ENCODE results near the gene ATMIN.
A peak's percentile ranks its signal among the peaks of the same experiment; 100 is the strongest.

ATMIN gene

GRCh38 chr16:81035398-81035974 is at the start of gene ATMIN:
ATMIN (plus strand) TSS chr16:81035842; CDS start chr16:81035871, 29 bp downstream.
- DNase-seq, result peak; percentile 90

DNA sequence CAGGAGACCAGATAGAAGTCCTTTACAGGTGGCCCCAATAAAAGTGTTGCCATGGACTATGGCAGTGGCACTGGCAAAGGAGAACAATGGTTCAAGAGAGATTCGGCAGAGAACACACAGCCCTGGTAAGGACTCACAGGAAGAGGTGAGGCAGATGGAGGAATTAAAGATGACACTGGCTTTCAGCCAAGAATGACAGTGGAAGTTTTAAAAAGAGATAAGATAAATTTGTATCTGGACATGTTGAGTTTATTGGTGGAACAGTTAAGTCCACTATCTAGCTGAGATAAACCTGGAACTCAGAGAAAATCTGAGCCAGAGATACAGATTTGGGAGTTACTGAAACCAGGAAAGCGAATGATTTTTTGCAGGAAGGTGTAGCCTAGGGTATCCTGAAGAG is 49.1 kb upstream of the ATMIN start:
- DNase-seq, result no peak

DNA sequence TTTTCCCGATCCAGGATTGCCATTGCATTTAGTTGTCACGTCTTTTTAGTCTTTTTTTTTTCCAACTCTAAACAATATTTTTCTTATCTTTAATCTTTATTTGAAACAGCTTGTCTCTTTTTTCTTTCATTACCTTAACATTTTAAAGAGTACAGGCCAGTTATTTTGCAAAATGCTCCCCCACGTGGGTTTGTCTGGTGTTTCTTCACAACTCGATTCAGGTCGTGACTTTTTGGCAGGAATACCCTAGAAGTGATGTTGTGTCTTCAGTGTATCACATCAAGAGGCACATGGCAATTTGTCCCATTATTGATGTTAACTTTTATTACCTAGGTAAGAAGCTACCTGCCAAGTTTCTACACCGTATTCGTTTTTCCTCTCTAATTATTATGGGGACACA is 46.9 kb upstream of the ATMIN start:
- no peak for DNase-seq

GRCh38 chr16:80989801-80990200 is 45.8 kb upstream of the ATMIN start:
- DNase-seq, result no peak

GRCh38 chr16:80990577-80990976 is 45.1 kb upstream of the ATMIN start:
- no peak for DNase-seq

DNA sequence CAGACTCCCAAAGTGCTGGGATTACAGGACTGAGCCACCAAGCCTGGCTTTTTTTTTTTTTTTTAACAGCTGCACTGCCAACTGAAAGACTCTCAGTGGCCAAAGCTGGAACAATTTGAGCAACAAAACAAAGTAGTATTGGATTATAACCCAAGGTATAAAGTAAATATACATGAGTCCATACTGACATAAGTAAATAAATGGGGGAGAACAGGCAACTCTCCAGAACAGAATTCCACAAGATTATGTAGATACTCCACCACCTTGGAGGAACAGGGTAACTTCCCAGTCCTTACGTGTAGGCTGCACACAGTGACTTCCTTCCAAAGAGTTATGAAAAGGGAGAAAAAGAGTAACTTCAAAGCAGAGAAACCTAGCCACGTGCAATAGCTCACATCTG is 44.7 kb upstream of the ATMIN start:
- no peak for DNase-seq

- DNase-seq, result no peak
These were observed 43.7 kb upstream of the ATMIN start for GRCh38 chr16:80991792-80992430.

DNA sequence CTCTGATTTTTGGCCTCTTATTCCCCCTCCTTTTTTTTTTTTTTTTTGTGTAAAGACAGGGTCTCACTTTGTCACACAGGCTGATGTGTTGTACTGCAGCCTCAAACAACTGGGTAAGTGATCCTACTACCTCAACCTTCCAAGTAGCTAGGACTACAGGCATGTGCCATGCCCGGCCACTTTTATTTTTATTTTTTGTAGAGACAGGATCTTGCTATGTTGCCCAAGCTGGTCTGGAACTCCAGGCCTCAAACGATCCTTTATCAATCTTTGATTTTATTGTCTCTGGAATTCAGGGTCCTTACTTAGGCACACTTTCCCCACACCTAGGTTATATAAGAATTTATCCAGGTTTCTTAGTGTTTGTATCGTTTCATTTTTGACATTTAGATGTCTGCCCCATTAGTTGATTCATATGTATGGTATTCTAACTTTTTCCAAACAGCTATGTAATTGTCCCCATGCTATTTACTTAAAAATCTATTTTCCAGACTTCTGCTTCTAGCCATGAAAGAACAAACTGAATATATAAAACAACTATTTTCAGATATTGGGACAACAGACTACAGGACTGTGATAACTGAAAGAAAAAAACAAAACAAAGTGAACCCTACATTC is 42.9 kb upstream of the ATMIN start:
- DNase-seq, result no peak

GRCh38 chr16:80993307-80993706 is 42.3 kb upstream of the ATMIN start:
- no peak for DNase-seq

- no peak for DNase-seq
These were observed 41.8 kb upstream of the ATMIN start for GRCh38 chr16:80993834-80994233.

DNA sequence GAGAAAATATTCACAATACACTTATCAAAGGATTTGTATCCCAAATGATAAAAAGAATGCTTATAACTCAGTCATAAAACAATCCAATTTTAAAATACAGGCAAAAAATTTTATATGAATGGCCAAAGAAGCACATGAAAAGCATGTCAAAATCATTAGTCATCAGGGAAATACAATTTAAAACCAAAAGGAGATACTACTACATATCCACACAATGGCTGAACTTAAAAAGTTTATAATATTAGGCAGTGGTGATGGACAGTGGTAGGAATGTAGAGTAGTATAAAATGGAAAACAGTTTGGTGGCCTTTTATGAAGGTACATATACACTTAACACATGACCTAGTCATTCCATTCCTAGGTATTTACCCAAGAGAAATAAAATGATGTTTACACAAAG is 41.2 kb upstream of the ATMIN start:
- no peak for DNase-seq

- DNase-seq, result no peak
These were observed 38.9 kb upstream of the ATMIN start for GRCh38 chr16:80996688-80997138.

GRCh38 chr16:80997139-80997798 is 38.4 kb upstream of the ATMIN start:
- DNase-seq, result no peak

DNA sequence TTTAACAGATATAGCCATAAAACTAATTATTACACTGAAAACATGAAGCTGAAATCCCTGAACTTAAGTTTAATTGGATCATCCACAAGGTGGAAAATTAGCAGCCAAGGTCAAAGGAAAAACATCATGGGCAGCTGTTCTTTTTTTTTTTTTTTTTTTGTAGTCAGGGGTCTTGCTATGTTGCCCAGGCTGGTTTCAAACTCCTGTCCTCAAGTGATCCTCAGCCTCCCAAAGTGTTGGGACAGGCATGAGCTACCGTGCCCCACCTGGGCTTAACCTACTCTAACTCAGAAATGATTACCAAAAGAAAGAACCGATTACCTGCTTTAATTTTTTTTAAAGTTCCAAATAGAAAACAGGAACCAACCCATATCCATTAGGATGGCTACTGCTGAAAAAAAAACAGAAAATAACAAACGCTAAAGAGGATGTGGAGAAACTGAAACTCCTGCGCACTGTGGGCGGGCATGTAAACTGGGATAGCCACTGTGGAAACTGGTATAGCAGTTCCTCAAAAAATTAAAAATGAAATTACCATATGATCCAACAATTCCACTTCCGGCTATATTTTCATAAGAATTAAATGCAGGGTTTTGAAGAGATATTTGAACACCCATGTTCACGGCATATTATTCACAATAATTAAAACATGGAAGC is 37.5 kb upstream of the ATMIN start:
- DNase-seq, result no peak

GRCh38 chr16:81000873-81001272 is 34.8 kb upstream of the ATMIN start:
- no peak for DNase-seq

GRCh38 chr16:81001330-81001729 is 34.3 kb upstream of the ATMIN start:
- no peak for DNase-seq

DNA sequence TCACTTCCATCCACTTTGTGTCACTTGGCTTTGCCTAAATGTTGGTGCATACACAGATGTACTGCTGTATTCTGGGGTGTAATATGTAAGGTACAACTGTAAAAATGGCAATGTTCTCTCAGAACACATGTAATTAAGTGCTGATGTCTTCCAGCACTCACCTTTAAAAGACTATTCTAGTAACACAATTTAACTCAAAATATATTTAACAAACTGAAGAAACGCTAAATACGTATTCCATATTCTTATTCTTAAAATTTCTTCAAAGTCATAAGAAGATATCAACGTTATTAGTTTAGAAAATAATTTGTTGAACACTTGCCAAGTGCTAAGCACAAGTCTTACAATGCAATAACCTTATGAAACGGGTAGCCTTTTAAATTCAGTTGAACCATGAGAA is 32.6 kb upstream of the ATMIN start:
- DNase-seq, result no peak

DNA sequence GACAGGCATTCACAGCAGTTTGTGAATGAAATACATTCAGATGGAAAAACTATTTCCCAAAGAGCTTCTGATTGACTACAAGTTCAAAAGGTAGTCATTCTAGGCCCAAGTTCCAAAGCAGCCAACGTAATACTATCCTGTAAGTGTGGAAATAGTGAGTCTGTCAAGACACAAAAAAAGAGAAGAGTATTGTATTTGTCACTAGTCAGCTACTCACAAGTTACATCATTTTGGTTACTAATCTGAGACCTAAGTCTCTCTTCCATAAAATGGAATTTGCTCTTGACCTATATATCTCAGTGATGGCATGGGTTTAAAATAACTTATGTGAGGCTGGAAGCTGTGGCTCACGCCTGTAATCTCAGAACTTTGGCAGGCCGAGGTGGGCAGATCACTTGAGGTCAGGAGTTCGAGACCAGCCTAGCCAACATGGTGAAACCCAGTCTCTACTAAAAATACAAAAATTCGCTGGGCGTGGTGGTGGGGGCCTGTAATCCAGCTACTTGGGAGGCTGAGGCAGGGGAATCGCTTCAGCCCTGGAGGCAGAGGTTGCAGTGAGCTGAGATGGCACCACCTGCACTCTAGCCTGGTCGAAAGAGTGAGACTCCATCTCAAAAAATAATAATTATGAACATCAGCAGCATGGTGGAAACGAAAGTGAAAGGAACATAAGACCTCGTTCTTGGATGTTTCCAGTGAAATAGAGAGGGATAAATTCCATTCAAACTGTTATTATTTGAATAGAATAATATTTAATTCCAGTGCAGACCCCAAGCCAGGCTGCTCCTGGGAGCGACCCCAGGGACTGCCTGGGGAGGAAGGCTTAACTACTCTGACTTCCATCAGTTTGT is 31.8 kb upstream of the ATMIN start:
- no peak for DNase-seq

GRCh38 chr16:81004646-81005353 is 30.8 kb upstream of the ATMIN start:
- DNase-seq, result no peak

DNA sequence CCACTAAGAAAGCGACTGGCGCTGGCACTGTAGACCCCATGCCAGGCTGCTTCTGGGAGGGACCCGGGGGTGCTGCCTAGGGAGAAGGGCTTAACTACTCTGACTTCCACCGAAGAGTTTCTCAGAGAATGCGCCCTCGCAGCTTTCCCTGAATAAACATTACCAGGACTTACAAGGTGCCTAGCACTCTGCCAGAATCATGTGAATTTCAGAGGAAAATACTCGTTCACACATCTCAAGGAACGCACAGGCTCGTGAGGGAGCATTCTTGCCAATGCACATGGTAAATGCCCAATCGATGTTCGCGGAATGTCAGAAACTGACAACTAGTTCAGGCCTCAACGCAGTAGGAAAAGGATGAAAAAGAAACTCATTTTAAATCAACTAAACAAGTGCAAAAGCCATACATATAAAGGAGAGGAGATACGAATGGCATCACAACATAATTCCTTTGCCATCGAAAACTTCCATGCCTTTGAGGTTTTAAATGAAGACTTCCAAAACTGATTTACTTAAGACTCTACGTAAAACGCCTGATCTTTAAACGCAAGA is 30.0 kb upstream of the ATMIN start:
- DNase-seq, result no peak

GRCh38 chr16:81006211-81006812 is 29.3 kb upstream of the ATMIN start:
- DNase-seq, result peak; percentile 72

Measured in activated naive CD4-positive, alpha-beta T cell treated with anti-CD3 and anti-CD28 coated beads, Interleukin-2, amount 50 U/mL, for 16 hours (primary cell).